Progenitor cell of endocrine pancreas (in vitro differentiated cells): Measurements from ENCODE around the gene LRRC56. TPM values are rescaled to one million over a fixed set of nuclear protein-coding genes. Genes with fewer than 3 reads are reported as not detected.

ENCODE experiments used
- DNase-seq: peaks from one replicate; pipeline ENCODE4 v3.0.0; 2021; ENCODE audit warnings: low spot score; ENCODE audit not compliant: unreplicated experiment
- H3K27ac Mint-ChIP-seq: 2 replicates; pipeline ENCODE4 v1.8.0; 2021; ENCODE audit warnings: mild to moderate bottlenecking, moderate library complexity, mixed read lengths
- H3K27me3 Mint-ChIP-seq: 2 replicates; pipeline ENCODE4 v1.8.0; 2021; ENCODE audit warnings: mixed read lengths
- H3K36me3 Mint-ChIP-seq: 2 replicates; pipeline ENCODE4 v1.8.0; 2022; ENCODE audit warnings: mixed read lengths; ENCODE audit not compliant: insufficient read depth
- H3K4me1 Mint-ChIP-seq: 2 replicates; pipeline ENCODE4 v1.8.0; 2021; ENCODE audit warnings: low read depth, mixed read lengths
- H3K4me3 Mint-ChIP-seq: 2 replicates; pipeline ENCODE4 v1.8.0; 2021; ENCODE audit warnings: low read depth, mild to moderate bottlenecking, moderate library complexity, mixed read lengths
- H3K9me3 Mint-ChIP-seq: 2 replicates; pipeline ENCODE4 v1.8.0; 2021; ENCODE audit warnings: low read depth, mixed read lengths
- CTCF ChIP-seq: fragments of 200-600 bp; sonication (generic); IDR thresholded peaks from one replicate; pipeline ENCODE4 v1.5.0; 2021; ENCODE audit warnings: antibody characterized with exemption, mild to moderate bottlenecking; ENCODE audit not compliant: unreplicated experiment
- total RNA-seq: library from RNA; stranded (reverse); gene quantifications from 2 replicates; pipeline ENCODE4 v1.2.1, GENCODE V29; 2021

LRRC56 gene
- total RNA-seq, 1 donor from 2014 or later: 5.4 TPM

- Mint-ChIP-seq H3K9me3 (no peaks in the 10 kb centered on the region), H3K36me3 (peaks cover 3% of the 10 kb centered on the region)
Measured at GRCh38 chr11:489610-490185, 47.6 kb upstream of the LRRC56 start.

DNA sequence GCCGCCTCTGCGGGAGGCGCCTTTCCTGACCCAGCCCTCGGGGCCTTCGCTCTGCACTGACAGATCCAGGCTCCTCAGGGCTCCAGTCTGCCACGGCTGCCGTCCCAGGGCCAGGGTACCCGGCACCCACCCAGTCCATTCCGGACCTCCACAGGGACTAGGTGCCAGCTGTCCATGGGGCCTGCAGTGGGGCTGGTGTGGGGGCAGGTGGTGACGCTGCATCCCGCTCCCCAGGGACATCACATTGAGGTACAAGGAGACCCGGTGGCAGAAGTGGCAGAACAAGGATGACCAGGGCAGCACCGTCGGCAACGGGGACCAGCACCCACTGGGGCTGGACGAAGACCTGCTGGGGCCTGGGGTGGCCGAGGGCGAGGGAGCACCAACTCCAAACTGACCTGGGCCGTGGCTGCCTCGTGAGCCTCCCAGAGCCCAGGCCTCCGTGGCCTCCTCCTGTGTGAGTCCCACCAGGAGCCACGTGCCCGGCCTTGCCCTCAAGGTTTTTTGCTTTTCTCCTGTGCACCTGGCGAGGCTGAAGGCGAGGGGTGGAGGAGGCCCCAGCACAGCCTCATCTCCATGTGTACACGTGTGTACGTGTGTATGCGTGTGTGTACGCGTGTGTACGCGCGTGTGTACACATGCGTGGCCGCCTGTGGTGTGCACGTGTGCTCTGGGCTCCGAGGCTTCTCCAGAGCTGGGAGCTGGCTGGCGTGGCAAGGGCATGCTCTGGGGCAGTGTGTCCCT lies 47.0 kb upstream of the LRRC56 start:
- H3K27ac Mint-ChIP-seq: no peak overlapping the region
- H3K4me1 Mint-ChIP-seq: no peaks in the 10 kb centered on the region
- H3K4me3 Mint-ChIP-seq: no peak overlapping the region
- no peak for TF ChIP-seq CTCF
- no peak for DNase-seq
- H3K27me3 Mint-ChIP-seq: no peaks in the 10 kb centered on the region
- H3K36me3 Mint-ChIP-seq: peaks cover 5% of the 10 kb centered on the region
- no peaks in the 10 kb centered on the region for H3K9me3 Mint-ChIP-seq

More at GRCh38 chr11:489610-490185, 47.6 kb upstream of the LRRC56 start:
- no peaks in the 10 kb centered on the region for H3K27me3 Mint-ChIP-seq
- DNase-seq: no peak
- no peak overlapping the region for H3K4me3 Mint-ChIP-seq
- no peak for TF ChIP-seq CTCF
- H3K27ac Mint-ChIP-seq: no peak overlapping the region
- H3K4me1 Mint-ChIP-seq: no peaks in the 10 kb centered on the region

DNA sequence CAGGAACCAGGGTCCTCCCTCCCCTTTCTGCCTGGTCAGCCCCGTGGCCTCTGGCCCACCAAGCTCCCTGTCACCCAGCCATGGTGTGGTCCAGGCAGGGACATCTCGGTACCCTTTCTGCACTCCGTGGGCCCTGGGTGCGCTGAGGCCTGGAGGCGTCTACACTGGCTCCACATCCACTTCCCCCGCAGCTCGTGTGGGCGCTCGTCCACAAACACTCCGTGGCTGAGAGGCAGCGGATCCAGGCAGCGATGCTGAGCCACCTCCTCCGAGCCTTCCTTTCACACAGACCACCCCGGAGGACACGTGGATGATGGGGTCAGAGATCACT lies 46.4 kb upstream of the LRRC56 start:
- peaks cover 8% of the 10 kb centered on the region for H3K36me3 Mint-ChIP-seq
- no peaks in the 10 kb centered on the region for H3K27me3 Mint-ChIP-seq
- no peaks in the 10 kb centered on the region for H3K9me3 Mint-ChIP-seq
- no peaks in the 10 kb centered on the region for H3K4me1 Mint-ChIP-seq
- no peak overlapping the region for H3K4me3 Mint-ChIP-seq
- TF ChIP-seq CTCF: no peak
- no peak overlapping the region for H3K27ac Mint-ChIP-seq
- no peak for DNase-seq

DNA sequence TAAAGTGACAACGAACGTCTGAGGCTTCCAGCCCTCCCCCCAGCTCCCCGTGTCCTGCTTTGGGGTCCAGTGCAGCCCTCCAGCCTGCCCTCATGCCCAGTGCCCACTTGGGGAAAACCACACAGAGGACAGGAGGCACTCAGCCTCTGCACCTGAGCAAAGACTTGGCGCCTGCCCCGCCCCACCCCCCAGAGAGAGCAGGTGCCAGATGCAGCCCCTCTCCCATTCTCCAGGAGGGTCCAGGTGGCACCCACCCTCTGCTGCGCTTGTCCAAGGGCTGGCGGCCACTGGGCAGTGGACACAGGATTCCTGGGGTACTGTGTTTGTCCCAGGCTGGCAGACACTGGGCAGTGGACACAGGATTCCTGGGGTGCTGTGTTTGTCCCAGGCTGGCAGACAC lies 46.0 kb upstream of the LRRC56 start:
- H3K4me3 Mint-ChIP-seq: no peak overlapping the region

More for the DNA sequence above, 46.0 kb upstream of the LRRC56 start:
- no peaks in the 10 kb centered on the region for H3K9me3 Mint-ChIP-seq
- H3K27me3 Mint-ChIP-seq: no peaks in the 10 kb centered on the region
- H3K36me3 Mint-ChIP-seq: peaks cover 10% of the 10 kb centered on the region
- no peak for TF ChIP-seq CTCF
- no peak for DNase-seq
- H3K27ac Mint-ChIP-seq: no peak overlapping the region
- no peaks in the 10 kb centered on the region for H3K4me1 Mint-ChIP-seq
